ENCODE measurements around the gene CDK12.
"Not testable (repeated sequence)": the region's sequence is repeated elsewhere in the genome, so short reads cannot be mapped to it uniquely, and the experiment has no call there.

The CDK12 gene

DNA sequence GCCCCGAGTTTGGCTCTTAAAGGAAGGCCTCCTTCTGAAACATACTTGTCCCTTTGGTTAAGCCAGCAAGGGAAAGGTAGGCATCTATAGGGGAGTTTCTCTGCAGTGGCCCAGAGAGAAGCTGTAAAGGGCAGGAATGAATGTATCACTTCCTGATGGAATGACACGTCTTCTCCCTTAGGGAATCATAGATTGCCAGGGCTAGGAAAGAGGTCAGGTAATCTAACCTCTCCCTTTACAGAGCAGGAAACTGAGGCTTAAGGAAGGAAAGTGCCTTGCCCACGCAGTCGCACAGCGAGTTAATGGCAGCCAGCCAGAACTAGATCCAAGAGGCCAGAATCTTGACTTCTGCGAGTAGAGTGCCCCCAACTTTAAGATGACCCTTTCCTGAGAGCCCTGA, 80.4 kb downstream of the CDK12 start:
- H3K4me3 ChIP-seq (ENCODE audit: low read depth, low read length), result no peak overlapping the region
- TF ChIP-seq, protein P1, sequence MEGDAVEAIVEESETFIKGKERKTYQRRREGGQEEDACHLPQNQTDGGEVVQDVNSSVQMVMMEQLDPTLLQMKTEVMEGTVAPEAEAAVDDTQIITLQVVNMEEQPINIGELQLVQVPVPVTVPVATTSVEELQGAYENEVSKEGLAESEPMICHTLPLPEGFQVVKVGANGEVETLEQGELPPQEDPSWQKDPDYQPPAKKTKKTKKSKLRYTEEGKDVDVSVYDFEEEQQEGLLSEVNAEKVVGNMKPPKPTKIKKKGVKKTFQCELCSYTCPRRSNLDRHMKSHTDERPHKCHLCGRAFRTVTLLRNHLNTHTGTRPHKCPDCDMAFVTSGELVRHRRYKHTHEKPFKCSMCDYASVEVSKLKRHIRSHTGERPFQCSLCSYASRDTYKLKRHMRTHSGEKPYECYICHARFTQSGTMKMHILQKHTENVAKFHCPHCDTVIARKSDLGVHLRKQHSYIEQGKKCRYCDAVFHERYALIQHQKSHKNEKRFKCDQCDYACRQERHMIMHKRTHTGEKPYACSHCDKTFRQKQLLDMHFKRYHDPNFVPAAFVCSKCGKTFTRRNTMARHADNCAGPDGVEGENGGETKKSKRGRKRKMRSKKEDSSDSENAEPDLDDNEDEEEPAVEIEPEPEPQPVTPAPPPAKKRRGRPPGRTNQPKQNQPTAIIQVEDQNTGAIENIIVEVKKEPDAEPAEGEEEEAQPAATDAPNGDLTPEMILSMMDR (IDR thresholded peaks at IDR 0.05; ENCODE audit: borderline replicate concordance, insufficient read depth, low read depth, low read length), result no peak

DNA sequence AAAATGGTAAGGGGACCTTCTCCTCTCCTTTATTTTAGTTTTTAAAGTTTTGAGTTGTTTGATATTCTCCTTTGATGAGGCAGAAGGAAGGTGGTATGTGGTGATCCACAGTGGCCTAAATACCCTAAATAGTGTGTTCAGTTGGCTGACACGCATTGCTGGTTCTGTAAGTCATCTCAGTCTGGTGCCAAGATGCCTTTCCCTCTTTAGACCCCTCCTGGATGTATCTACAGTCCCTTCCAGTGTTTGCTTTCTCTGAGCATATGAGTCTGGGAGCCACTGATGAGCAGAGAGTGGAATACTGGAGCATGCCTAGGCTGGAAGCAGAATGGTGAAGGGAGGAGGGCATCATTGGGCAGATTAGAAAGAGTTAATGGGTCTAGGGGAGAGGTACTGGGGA, 81.9 kb downstream of the CDK12 start:
- TF ChIP-seq, protein P1 (IDR thresholded peaks at IDR 0.05; ENCODE audit: borderline replicate concordance, insufficient read depth, low read depth, low read length), result no peak

DNA sequence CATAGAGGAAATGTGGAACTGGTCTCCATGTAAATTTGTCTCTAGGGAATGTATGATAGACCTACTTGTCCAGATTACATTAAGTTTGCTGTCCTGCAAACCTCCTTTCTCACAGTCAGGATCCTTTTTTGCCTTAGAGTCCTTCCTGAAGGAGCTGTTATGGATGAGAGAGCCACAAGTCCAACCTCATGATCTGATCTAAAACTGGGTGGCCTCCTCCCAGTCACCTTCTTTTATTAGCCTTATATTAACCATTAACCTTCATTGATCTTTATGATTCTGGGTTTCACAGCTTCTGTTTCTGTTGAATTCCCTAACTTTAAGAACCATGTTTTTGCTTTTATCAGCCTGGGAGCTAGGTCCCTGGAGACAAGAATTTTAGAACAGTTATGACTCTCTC, 82.4 kb downstream of the CDK12 start:
- H3K4me3 ChIP-seq (ENCODE audit: low read depth, low read length), result no peak overlapping the region
- TF ChIP-seq, protein P1 (IDR thresholded peaks at IDR 0.05; ENCODE audit: borderline replicate concordance, insufficient read depth, low read depth, low read length), result no peak

More for the DNA sequence above, 81.9 kb downstream of the CDK12 start:
- H3K4me3 ChIP-seq (ENCODE audit: low read depth, low read length), result no peak overlapping the region

DNA sequence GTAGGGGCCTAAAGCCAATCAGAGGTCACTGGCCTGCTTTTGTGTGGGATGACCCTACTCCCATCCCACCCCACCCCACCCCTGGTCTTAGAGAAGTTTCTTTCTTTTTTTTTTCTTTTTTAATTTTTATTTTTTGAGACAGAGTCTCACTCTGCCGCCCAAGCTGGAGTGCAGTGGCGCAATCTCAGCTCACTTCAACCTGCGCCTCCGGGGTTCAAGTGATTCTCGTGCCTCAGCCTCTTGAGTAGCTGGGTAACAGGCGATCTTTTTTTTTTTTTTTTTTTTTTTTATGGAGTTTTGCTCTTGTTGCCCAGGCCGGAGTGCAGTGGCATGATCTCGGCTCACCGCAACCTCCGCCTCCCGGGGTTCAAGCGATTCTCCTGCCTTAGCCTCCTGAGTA, 83.1 kb downstream of the CDK12 start:
- H3K4me3 ChIP-seq (ENCODE audit: low read depth, low read length), result not testable (repeated sequence)

DNA sequence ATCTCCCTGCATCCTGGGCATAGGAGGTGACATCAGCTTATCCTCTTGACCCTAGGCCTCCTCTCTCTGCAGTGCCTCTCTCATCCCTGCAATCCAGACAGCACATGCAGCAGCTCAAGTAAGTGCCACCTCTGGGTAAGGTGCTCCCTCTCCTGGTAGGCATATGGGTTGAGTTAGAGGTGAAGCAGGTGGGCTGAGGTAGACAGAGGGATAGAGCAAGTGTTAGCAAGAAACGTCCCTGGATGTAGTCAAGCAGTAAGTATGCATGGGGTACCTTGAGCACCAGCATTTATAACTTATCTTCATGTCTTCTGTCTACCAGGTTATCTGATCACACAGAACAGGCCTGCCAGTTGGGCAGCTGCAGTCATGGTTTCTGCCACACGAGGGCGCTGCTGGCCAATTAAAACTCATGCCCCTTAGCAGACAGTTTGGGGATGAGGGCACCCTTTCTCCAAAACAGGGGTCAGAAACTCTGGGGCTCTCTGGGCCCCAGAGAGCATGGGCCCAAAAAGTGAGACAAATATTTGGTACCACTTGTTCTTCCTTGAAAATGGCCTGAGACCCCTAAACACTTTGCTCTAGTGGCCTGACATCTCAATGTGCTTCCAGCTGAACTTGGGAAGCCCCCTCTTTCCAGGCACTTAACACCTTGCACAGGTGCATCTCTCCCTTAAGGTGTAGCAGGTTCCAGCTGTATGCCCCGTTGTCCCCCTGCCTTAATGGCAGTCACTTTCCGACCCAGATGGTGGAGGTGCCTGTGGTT, 86.6 kb downstream of the CDK12 start:
- TF ChIP-seq, protein P1 (IDR thresholded peaks at IDR 0.05; ENCODE audit: borderline replicate concordance, insufficient read depth, low read depth, low read length), result peak; percentile 80
- H3K4me3 ChIP-seq (ENCODE audit: low read depth, low read length), result no peak overlapping the region

DNA sequence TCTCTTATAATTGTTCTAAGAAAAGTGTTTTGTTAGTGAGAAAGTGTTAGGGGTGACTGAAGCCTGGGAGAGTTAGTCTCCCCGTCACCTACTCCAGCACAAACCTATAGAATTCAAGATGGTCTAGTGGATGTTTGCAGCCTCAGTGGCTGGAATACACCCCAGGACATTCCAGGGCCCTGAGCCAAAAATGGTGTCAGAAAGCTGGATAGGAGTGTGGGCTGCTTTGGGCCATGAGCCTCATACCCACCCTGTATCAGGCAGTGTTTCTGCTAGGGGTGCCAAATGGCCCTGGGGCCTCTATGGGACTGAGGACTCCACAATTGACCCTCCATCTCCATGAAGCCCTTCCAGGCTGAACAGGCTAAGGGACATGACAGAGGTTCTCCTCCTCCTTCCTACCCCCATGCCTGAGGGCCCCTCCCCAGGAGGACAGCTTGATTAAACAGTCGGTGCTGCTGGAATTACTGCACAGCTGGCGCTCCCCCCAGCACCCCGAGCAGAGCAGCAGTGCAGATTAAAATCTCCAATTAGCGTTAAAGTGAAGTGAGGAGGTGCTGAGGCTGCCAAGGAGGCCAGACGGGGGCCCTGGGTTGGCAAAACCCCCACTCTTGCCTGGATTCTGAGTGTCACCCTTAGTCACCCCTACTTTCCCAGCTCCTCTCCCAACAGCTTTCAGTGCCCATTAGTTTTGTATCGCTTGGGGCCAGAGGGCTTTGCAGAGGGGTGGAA, 87.4 kb downstream of the CDK12 start:
- TF ChIP-seq, protein P1 (IDR thresholded peaks at IDR 0.05; ENCODE audit: borderline replicate concordance, insufficient read depth, low read depth, low read length), result no peak
- H3K4me3 ChIP-seq (ENCODE audit: low read depth, low read length), result no peak overlapping the region

DNA sequence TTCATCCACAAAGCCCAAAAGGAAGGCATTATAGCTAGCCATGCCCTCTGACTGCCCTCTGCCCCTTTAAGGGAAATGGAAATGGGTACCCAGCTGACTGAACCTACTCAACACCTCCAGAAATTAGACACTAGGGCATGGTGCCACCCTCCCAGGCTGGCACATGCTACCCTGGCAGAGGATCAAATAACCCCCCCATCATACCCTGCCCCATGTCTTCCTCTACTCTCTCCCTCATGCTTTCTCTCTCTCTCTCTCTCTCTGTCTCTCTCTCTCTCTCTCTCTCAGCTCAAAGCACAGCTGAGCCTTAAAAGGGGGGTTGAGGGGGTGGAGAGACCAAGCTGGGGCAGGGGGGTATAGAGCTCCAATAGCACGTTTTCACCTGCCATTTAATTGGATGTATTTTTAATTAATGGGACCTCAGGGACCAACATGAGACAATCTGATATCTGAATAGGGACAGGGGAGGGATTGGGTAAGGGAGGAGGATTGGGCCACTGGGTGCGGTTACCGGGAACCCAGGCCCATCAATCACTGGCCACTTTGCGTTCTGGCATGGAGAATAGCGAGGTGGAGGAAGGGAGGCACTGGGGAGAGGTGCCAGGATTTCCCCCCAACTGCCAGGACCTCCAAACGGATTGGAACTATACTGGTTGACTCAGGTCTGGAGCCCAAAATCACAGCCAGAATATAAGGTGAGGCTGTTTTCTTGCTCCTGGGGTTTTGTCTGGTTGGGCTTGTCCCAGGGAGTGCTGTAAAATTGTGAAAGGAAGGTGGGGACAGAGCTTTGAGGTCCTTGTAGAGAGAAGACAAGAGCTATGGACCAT, 88.7 kb downstream of the CDK12 start:
- TF ChIP-seq, protein P1 (IDR thresholded peaks at IDR 0.05; ENCODE audit: borderline replicate concordance, insufficient read depth, low read depth, low read length), result no peak

More for the DNA sequence above, 88.7 kb downstream of the CDK12 start:
- no peak overlapping the region for H3K4me3 ChIP-seq (ENCODE audit: low read depth, low read length)
